Kidney capillary endothelial cell (primary cell): ENCODE data around the gene PTPRN2.

Experiments used
- DNase-seq: peaks from one replicate; pipeline ENCODE4 v3.0.0-alpha.2; 2018; ENCODE audit warnings: low spot score

Gene PTPRN2

DNA sequence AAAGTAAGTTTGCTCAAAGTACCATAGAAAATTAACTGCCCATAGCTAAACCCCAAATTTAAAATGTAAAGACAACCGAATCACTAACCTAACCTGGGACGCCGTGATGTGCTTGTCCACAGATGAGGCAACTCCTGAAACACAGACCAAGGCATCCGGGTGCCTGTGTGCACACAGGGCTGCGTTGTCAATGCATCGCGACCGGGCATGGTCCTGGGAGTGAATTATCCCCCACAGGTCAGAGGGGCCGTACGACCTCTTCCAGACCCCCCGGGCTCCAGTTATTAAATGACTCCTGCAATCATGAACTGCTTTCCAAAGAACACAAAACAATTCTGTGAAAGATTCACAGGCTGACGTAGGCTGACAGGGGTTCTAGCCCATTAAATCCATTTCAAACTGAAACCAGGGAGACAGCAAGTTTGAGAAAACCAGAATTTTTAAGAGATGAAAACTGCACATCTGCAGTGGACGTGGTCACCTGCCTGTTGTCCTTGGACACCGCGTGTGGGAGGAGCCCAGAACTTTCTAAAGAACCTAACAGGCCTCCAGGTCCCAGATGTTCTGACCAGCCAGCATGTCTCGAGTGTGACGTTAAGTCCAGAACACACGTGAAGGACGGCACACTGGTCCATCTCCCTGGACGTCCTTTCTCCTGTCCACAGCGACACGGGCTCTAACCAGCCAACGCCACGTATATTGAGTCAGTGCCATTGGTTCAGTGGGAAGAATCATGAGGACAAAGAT, 953.0 kb downstream of the PTPRN2 start:
- no peak for DNase-seq

GRCh38 chr7:157633465-157634185, 954.0 kb downstream of the PTPRN2 start:
- DNase-seq = no peak

DNA sequence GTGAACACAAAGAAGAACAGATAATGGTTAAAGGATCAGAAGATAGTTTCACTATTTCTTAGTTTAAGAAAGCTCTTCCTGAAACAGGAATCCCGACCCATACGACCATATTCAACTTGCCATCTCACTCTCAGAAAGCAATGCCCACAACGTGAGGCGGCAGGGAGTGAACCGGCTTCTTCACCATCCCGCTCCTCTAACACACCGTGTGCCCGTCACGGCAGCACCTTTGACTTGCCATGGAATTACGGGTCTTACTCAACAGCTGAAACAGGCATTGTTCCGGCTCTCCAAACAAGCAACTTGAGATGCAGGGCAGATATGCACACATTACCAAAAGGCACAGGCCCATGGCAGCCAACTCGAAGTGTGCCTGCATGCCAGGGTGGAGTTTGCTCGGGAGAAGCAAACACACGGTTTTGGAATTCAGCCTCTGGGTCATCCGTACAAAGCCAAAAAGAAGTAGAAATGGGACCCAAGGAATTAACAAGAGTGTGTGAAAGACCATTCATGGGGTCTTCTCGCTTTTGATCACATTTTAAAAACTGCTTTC, 957.2 kb downstream of the PTPRN2 start:
- no peak for DNase-seq

- DNase-seq = no peak
Measured at GRCh38 chr7:157628456-157628855, 959.2 kb downstream of the PTPRN2 start.

DNA sequence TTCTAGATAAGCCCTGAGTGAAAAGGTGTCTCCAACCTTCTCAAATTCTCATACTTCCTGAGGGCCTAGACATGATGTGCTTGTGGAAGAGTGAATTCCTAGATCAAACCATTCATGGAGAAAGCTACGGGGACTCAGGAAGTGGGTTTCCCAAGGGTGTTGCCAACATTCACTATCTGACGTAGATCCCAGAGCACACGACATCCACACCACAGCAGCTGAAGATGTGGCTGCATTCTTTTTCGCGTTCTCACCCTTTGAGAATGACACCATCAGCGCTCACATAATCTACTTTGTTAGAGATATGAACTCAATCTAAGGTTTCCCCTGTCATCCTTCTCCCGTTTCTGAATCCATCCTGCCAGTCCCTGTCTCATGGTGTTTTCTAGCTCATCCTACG, 960.0 kb downstream of the PTPRN2 start:
- no peak for DNase-seq

DNA sequence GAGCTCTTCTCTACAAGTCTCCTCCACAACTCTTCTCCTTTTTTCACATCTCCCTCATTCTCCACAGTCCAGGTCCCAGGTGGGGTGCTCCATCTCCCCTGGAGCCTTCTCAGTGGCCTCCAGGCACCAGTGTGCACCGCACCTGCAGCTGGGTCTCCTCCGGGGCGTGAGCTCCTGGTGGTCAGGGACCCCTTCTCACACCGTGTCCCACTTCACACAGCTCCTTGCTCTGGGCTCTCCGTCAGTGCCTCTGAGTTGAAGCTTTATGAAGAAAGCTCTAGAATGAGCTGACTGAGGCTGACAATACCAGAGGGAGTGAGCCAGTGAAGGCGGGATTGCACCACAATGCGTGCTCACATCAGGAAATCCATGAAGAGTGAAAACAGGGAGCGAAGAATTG, 960.6 kb downstream of the PTPRN2 start:
- no peak for DNase-seq

DNA sequence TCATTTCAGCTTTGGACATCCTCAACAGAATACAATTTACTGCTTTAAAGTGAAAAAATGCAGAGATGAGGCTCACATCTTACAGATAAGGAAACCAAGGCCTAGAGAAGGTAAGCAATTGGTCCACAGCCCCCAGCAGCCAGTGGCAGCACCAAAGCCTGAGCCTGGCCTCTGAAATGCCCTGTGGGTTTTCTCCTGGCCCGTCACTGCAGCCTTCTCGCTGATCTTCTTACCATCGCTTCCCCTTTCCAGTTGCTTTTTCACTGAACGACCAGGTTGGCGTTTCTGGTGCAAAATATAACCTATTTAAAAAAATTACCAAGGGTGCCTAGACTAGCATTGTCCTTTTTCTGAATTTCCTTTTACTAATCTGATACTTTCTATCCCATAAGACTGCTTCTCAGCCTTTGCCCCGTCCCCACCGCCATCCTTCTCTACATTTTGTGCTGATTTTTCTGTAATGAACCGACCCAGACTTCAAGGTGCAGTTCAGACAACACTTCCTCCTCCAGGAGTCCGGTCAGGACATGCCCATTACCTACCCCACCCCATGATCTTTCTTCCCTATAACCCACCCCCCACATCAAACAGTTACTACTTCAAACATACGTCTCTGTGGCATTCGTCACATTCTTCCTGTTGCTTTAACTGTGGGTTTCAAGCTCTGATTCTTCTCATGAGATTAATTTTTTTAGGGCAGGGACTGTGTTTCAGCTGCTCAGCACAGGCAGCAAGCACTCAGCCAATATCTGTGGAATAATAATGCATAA, 961.5 kb downstream of the PTPRN2 start:
- no peak for DNase-seq

- DNase-seq = no peak
Measured at GRCh38 chr7:157623556-157623955, 964.1 kb downstream of the PTPRN2 start.

DNA sequence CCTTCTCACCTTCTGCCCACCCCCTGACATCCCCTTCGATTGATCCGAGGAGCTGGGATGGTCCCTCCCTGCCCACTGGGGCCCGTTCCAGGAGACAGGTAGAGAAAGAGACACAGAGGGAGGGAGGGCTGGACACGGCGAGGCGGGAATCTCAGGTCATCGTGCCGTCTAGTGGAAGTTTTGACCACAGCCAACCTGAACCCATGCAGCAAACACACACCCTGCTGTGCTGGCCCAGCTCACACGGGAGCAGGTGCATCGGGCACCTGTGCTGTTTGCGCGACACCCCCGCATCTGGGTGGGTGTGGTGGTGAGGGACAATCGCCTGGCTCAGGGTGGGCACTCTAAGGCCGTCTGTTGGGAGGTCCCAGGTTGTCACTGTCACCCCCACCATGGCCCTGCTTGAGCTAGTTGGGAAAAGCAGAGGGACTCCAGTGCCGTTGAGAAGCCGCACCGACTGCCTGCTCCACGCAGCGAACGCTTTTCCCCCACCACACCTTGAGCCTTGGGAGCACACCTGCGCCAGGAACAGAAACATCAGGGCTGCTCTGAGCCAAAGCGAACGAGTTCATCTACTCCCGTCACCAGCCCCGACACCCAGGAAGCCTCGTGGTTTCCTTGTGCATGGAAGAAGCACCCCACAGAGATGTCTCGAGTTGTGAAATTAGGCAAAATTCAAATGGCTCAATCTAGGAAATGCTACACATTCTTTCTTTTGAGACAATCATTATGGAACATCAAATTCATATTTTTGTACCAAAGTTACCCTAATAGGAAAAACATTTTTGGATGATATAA, 965.0 kb downstream of the PTPRN2 start:
- DNase-seq = no peak

DNA sequence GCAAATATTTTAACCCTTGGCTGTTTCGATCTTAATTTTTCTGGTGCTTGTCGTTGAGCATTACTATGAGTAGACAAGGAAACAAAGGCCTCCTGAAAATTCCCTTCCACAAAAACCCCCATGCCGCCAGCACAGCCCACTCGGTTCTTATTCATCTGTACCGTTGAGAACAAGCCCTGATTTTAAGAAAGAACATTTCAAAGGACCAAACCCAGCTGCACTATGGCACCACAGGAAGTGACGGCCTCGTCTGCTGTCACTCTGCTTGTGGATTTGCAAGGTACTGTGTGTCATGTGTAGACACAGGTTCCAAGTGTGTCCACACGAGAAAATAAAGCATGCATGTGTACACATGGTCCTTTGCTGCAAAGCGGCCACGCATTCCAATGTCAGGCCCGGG, 965.6 kb downstream of the PTPRN2 start:
- DNase-seq = no peak

DNA sequence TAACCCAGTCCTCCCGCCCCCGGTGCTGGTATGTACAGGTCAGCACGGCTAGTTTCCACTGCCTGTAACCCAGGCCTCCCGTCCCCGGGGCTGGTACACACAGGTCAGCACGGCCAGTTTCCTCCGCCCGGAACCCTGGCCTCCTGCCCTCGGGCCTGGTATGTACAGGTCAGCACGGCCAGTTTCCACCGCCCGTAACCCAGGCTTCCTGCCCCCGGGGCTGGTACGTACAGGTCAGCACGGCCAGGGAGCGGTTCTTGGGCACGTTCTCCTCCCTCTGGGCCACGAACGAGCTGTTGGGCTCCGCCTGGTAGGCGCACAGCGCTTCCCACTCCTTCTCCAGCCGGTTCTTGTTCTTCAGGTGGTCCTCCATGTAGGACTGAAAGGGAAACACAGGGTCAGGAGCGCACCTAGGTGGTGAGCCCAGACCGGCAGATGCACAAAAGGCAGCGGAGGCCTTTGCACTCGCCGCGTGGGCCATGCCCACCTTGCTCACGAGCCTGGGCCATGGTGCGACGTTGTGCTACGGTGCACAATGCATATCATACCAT, 966.4 kb downstream of the PTPRN2 start:
- no peak for DNase-seq

- no peak for DNase-seq
Measured at GRCh38 chr7:157620616-157621015, 967.0 kb downstream of the PTPRN2 start.

DNA sequence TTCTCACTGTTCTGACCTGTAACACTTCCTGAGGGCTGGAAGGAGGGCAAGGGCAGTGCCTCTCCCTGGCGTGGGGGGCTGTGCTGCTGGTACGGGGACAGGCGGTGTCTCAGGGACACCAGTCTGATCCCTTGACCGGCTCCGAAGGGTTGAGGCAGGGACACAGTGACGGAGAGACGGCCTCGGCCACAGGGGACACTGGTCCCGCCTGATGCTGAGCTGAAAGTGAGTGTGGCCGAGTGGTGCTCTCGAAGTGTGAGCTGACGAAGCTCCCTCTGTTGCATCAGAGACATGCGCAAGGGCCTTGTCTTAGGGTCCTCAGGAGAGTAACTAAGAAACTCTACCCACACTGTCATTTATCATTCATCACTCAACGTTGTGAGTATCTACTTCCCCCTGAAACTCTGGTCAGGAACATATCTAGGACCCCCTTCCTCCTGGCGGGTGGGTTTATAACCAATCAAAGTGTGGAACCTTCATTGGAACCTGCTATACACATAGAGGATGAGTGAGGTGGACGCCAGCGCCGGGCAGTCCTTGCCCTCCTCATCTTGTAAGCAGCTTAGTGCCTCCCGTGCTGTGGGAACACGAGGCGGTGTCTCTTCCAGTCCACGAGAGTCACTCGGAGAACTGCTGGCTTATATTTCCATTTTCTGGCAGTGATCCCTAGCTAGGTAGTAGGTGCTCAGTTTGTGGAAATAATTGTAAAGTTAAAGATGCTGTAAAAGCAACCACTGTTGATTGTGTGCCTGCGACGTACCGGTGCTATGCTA, 967.7 kb downstream of the PTPRN2 start:
- DNase-seq = no peak

DNA sequence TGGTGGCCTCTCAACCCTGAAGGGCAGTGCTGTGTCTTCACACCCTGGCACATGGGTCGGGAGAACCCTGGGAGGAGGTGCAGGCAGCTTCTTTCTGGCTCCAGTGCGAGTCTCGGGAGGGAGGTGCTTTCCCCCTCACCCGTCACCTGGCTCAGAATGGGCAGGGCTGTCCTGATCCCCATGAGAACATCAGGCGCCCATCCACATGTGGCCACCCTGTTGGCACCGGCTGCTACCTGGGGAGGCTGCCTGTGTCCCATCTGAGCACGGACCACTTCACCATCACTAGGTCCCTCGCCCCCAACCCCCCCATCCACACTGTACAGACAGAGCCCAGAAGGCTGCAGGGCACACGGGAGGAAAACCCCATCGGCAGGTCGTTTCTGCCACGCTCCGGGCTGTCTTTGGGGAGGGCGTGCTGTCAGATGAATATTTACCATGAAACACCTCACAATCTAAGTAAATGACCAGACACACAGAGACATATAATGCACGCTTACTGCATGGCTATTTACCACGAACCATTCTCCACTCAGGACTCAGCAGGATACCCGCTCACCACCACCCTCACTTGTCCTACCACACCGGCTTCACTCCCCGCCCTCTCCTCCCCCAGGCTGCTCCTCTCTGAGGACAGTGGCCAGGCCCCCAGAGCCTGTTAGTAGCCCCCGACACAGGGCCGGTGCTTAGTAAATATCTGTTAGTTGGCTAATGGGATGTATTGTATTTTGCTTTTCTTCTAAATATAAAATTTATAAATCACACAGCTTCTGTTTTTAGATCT, 968.6 kb downstream of the PTPRN2 start:
- no peak for DNase-seq

DNA sequence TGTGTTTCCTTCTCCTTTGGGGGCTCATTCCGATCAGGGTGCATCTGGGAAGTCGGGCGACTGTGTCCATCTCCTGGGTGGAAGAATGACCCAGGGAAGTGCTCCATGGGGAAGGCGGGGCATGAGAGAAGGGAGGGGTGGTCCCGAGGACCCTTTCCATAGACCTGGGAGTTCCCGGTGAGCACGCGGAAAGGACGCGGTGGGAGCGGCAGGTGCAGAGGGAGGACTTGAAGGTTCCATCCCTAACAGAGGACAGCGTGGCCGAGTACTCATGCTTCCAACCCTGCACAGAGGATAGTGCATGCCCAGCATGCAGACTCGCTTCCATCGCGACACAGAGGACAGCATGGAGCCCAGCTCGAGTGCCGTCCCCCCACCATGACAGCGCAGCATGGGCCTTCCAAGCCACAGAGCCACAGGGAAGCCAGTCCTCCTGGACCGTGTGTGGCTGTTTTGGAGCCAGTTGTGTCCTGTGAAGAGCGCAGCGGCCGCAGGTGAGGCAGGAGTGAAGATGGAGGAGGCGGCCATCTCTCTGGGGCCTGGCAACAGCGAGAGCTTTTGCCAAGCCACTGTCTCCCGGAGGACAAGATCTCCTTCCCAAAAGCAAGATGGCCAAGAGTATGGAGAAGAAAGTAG, 969.4 kb downstream of the PTPRN2 start:
- DNase-seq = no peak

DNA sequence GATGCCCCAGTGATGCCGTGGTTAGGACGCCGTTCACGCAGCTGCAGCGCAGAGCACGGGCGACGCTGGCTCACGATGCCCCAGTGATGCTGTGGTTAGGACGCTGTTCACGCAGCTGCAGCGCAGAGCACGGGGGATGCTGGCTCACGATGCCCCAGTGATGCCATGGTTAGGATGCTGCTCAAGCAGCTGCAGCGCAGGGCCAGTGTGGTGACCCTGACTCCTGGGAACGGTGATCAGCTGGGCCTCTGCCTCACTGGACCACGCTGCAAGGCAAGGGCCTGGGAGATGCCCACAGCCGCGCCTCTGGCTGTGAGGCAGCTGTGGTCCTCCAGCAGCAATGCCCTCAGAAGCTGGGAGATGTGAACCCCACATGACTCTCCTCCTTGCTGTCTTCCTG, 970.2 kb downstream of the PTPRN2 start:
- DNase-seq = no peak

DNA sequence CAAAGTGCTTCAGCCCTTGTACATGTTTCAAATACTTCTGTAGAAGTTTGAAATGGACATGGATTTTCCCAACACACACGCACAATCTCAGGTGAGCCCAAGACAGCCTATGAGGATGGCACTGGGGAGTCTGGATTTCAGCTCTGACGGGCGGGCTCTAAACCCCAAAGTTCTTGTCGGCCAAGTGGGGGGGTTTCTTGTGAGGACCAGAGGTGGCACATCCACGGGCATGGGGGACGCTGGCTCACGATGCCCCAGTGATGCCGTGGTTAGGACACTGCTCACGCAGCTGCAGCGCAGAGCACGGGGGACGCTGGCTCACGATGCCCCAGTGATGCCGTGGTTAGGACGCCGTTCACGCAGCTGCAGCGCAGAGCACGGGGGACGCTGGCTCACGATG, 970.7 kb downstream of the PTPRN2 start:
- no peak for DNase-seq

DNA sequence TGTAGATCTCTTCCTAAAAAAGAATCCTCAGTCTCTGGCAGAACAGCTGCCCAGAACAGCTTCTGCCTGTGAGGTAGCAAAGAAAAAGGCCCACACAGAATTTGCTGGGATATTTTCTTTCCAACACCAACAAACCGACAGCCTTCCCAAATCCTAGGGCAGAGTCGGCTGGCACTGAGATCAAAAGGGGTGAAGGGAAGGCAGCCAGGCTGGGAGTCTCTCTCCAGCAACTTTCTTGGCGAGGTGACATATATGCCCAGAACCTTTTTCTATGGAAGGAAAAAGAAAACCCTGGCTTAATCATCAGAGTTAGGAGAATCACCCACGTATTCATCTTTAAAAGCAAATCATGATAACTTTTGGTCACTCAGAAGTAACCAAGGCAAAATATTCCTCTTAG, 971.2 kb downstream of the PTPRN2 start:
- no peak for DNase-seq

DNA sequence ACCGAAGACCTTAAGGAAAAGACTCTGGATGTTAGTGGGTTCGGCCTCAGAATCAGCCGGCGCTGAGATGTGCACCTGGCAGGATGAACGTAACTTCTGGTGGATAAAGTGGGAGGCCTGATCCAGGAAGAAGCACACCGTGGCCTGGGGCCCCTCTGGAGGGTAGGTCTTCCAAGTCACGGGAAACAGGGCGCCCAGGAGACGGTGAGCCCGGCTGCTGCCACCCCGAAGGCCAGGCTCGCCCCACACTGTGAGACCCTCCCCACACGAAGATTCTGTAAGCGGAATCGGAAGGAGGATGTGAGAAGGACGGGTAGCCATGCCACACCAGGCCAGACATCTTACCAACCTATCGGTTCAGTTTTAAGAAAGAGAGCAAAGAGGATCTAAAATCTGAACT, 971.8 kb downstream of the PTPRN2 start:
- DNase-seq = no peak
